ENCODE results near the gene FCRL4. TPM values are rescaled to one million over a fixed set of nuclear protein-coding genes. Genes with fewer than 3 reads are reported as not detected.

Gene FCRL4
- total RNA-seq, 2 experiments from 2014 or later = not detected

DNA sequence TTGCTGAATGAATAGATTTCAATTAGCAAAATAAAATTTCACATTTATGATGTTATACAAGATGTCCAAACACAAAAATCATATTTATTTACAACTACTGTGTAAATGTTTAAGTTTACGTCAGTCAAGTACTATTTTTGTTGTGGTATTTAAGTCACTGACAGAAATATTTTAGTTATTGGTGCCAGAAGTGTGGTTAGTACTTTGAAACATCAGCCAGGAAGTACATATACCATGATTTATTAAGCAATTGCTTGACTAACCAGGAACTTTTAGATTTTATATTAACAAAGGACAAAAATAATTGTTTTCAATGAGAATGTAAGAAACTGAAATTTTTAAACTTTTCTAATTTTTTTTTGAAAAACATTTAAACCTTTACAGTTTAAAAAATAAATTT lies 2.4 kb upstream of the FCRL4 start:
- Histone ChIP-seq H3K4me3 (ENCODE audit: low read length) (no peak overlapping the region), H3K9me3 (ENCODE audit: control insufficient read depth in 1 of 2, insufficient read depth in 1 of 2, low read length in 2 of 2) (no peaks in the 10 kb centered on the region), H3K36me3 (ENCODE audit: insufficient read depth, low read length) (no peaks in the 10 kb centered on the region), H3K27ac (ENCODE audit: low read depth in 1 of 2, low read length in 2 of 2) (no peak overlapping the region), H3K27me3 (ENCODE audit: control insufficient read depth in 1 of 2, insufficient read depth in 2 of 2, low read length in 2 of 2) (no peaks in the 10 kb centered on the region), H3K4me1 (ENCODE audit: insufficient read depth, low read length) (no peaks in the 10 kb centered on the region)
- no peak for ATAC-seq (ENCODE audit: poor library complexity)
- Mint-ChIP-seq H3K36me3 (ENCODE audit: low read depth) (no peaks in the 10 kb centered on the region), H3K27me3 (peaks cover 12% of the 10 kb centered on the region), H3K27ac (no peak overlapping the region), H3K4me3 (no peak overlapping the region), H3K9me3 (no peaks in the 10 kb centered on the region), H3K4me1 (ENCODE audit: low read depth) (no peaks in the 10 kb centered on the region)
- intact Hi-C loops (cut with DNase I, micrococcal nuclease) = no loop called here
- DNase-seq = no peak
- TF ChIP-seq, protein P1, sequence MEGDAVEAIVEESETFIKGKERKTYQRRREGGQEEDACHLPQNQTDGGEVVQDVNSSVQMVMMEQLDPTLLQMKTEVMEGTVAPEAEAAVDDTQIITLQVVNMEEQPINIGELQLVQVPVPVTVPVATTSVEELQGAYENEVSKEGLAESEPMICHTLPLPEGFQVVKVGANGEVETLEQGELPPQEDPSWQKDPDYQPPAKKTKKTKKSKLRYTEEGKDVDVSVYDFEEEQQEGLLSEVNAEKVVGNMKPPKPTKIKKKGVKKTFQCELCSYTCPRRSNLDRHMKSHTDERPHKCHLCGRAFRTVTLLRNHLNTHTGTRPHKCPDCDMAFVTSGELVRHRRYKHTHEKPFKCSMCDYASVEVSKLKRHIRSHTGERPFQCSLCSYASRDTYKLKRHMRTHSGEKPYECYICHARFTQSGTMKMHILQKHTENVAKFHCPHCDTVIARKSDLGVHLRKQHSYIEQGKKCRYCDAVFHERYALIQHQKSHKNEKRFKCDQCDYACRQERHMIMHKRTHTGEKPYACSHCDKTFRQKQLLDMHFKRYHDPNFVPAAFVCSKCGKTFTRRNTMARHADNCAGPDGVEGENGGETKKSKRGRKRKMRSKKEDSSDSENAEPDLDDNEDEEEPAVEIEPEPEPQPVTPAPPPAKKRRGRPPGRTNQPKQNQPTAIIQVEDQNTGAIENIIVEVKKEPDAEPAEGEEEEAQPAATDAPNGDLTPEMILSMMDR (IDR thresholded peaks at IDR 0.05) = no peak
- ChIA-PET CTCF (no interaction called here), POLR2A (no interaction called here)

DNA sequence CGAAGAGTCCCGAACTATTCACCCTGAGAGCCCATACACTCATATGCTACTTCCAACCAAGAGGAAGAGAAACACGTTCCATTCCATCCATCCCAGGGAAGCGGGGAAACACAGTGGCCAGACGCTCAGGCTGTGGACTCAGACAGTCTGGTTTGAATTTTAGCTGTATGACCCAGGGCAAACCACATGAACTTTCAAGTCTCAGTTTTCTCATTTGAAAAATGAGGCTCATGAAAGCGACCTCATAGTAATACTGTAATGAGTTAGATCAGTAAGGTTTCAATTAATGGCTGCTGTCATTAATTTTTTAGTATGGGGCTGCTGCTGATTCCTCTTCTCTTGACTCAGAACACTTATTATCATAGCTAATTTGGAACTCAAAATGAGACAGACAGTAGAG lies 1.5 kb downstream of the FCRL4 start:
- Histone ChIP-seq H3K27me3 (ENCODE audit: control insufficient read depth in 1 of 2, insufficient read depth in 2 of 2, low read length in 2 of 2) (no peaks in the 10 kb centered on the region), H3K9me3 (ENCODE audit: control insufficient read depth in 1 of 2, insufficient read depth in 1 of 2, low read length in 2 of 2) (no peaks in the 10 kb centered on the region), H3K36me3 (ENCODE audit: insufficient read depth, low read length) (no peaks in the 10 kb centered on the region), H3K27ac (ENCODE audit: low read depth in 1 of 2, low read length in 2 of 2) (no peak overlapping the region), H3K4me1 (ENCODE audit: insufficient read depth, low read length) (no peaks in the 10 kb centered on the region), H3K4me3 (ENCODE audit: low read length) (no peak overlapping the region)
- Mint-ChIP-seq H3K27ac (no peak overlapping the region), H3K4me1 (ENCODE audit: low read depth) (no peaks in the 10 kb centered on the region), H3K27me3 (peaks cover 10% of the 10 kb centered on the region), H3K4me3 (no peak overlapping the region), H3K9me3 (no peaks in the 10 kb centered on the region), H3K36me3 (ENCODE audit: low read depth) (no peaks in the 10 kb centered on the region)
- ATAC-seq (ENCODE audit: poor library complexity) = no peak
- ChIA-PET POLR2A (no interaction called here), CTCF (no interaction called here)
- no peak for DNase-seq
- TF ChIP-seq, protein P1 (IDR thresholded peaks at IDR 0.05) = no peak
- intact Hi-C loops (cut with DNase I, micrococcal nuclease) = no loop called here

DNA sequence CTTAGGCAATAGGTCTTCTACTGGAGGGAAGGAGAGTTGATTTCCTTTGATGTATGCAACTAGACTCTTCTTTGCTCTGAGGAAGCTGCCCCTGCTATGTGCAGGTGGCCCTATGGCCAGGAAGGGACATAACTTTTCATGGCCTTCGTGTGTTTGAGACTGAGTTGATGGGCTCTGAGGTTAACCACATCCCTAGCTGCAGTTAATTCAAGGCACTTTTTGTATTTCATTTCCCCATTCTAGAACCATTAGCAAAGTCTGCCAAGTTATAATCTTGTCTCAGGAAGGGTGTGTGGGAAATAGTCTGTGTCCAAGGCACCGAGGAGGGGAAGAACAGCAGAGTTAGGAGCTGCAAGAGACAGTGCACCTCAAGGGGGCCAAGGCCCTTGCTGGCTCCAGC lies 2.5 kb downstream of the FCRL4 start:
- no peaks in the 10 kb centered on the region for H3K4me1 Mint-ChIP-seq (ENCODE audit: low read depth)

More for the DNA sequence above, 2.5 kb downstream of the FCRL4 start:
- TF ChIP-seq, protein P1 (IDR thresholded peaks at IDR 0.05) = no peak
- Histone ChIP-seq H3K27me3 (ENCODE audit: control insufficient read depth in 1 of 2, insufficient read depth in 2 of 2, low read length in 2 of 2) (no peaks in the 10 kb centered on the region), H3K4me1 (ENCODE audit: insufficient read depth, low read length) (no peaks in the 10 kb centered on the region), H3K4me3 (ENCODE audit: low read length) (no peak overlapping the region), H3K36me3 (ENCODE audit: insufficient read depth, low read length) (no peaks in the 10 kb centered on the region), H3K27ac (ENCODE audit: low read depth in 1 of 2, low read length in 2 of 2) (no peak overlapping the region), H3K9me3 (ENCODE audit: control insufficient read depth in 1 of 2, insufficient read depth in 1 of 2, low read length in 2 of 2) (no peaks in the 10 kb centered on the region)
- Mint-ChIP-seq H3K27me3 (peaks cover 6% of the 10 kb centered on the region), H3K9me3 (no peaks in the 10 kb centered on the region), H3K4me3 (no peak overlapping the region), H3K27ac (no peak overlapping the region), H3K36me3 (ENCODE audit: low read depth) (no peaks in the 10 kb centered on the region)
- ATAC-seq (ENCODE audit: poor library complexity) (no peak), DNase-seq (peak in 1 of 14 experiments; percentile 4)
- ChIA-PET CTCF (no interaction called here), POLR2A (no interaction called here)
- intact Hi-C loops (cut with DNase I, micrococcal nuclease) = no loop called here
